ENCODE data around the gene TRIO. TPM values are rescaled to one million over a fixed set of nuclear protein-coding genes. Genes with fewer than 3 reads are reported as not detected.
A peak's percentile ranks its signal among the peaks of the same experiment; 100 is the strongest.
"Not testable (repeated sequence)": the region's sequence is repeated elsewhere in the genome, so short reads cannot be mapped to it uniquely, and the experiment has no call there.

The TRIO gene
- total RNA-seq, 1 donor: 211 TPM

GRCh38 chr5:14428302-14429081 is 285.4 kb downstream of the TRIO start:
- H3K4me3 ChIP-seq (ENCODE audit: low read depth, low read length): no peak overlapping the region
- peak; percentile 46 for DNase-seq (ENCODE audit: low read depth)
- no peak for TF ChIP-seq CTCF (IDR thresholded peaks at IDR 0.05; ENCODE audit: insufficient read depth, low read length)

GRCh38 chr5:14429101-14430050 is 286.2 kb downstream of the TRIO start:
- peak; percentile 54 for DNase-seq (ENCODE audit: low read depth)
- no peak for TF ChIP-seq CTCF (IDR thresholded peaks at IDR 0.05; ENCODE audit: insufficient read depth, low read length)
- H3K4me3 ChIP-seq (ENCODE audit: low read depth, low read length): no peak overlapping the region

GRCh38 chr5:14431534-14431933 is 288.4 kb downstream of the TRIO start:
- no peak overlapping the region for H3K4me3 ChIP-seq (ENCODE audit: low read depth, low read length)
- DNase-seq (ENCODE audit: low read depth): no peak
- TF ChIP-seq CTCF (IDR thresholded peaks at IDR 0.05; ENCODE audit: insufficient read depth, low read length): no peak

- no peak for DNase-seq (ENCODE audit: low read depth)
- TF ChIP-seq CTCF (IDR thresholded peaks at IDR 0.05; ENCODE audit: insufficient read depth, low read length): no peak
- no peak overlapping the region for H3K4me3 ChIP-seq (ENCODE audit: low read depth, low read length)
Observed at GRCh38 chr5:14432931-14433589, 289.9 kb downstream of the TRIO start.

- TF ChIP-seq CTCF (IDR thresholded peaks at IDR 0.05; ENCODE audit: insufficient read depth, low read length): no peak
- DNase-seq (ENCODE audit: low read depth): peak; percentile 68
Observed at GRCh38 chr5:14435481-14435880, 292.3 kb downstream of the TRIO start.

GRCh38 chr5:14436122-14436521 is 293.0 kb downstream of the TRIO start:
- not testable (repeated sequence) for DNase-seq (ENCODE audit: low read depth); H3K4me3 ChIP-seq (ENCODE audit: low read depth, low read length)

More at GRCh38 chr5:14435481-14435880, 292.3 kb downstream of the TRIO start:
- no peak overlapping the region for H3K4me3 ChIP-seq (ENCODE audit: low read depth, low read length)
